Measurements from ENCODE around the gene RAD51B.

The RAD51B gene

GRCh38 chr14:68266998-68267397 is 447.4 kb downstream of the RAD51B start:
- H3K4me3 ChIP-seq (ENCODE audit: low read depth, low read length), result no peak overlapping the region
- no peak for TF ChIP-seq CTCF (IDR thresholded peaks at IDR 0.05; ENCODE audit: borderline replicate concordance, insufficient read depth, low read depth, low read length)

GRCh38 chr14:68268197-68268596 is 448.6 kb downstream of the RAD51B start:
- TF ChIP-seq CTCF (IDR thresholded peaks at IDR 0.05; ENCODE audit: borderline replicate concordance, insufficient read depth, low read depth, low read length), result no peak
- H3K4me3 ChIP-seq (ENCODE audit: low read depth, low read length), result no peak overlapping the region

GRCh38 chr14:68268719-68269118 is 449.1 kb downstream of the RAD51B start:
- no peak overlapping the region for H3K4me3 ChIP-seq (ENCODE audit: low read depth, low read length)
- TF ChIP-seq CTCF (IDR thresholded peaks at IDR 0.05; ENCODE audit: borderline replicate concordance, insufficient read depth, low read depth, low read length), result no peak

GRCh38 chr14:68269136-68269927 is 449.8 kb downstream of the RAD51B start:
- no peak for TF ChIP-seq CTCF (IDR thresholded peaks at IDR 0.05; ENCODE audit: borderline replicate concordance, insufficient read depth, low read depth, low read length)
- no peak overlapping the region for H3K4me3 ChIP-seq (ENCODE audit: low read depth, low read length)

- no peak for TF ChIP-seq CTCF (IDR thresholded peaks at IDR 0.05; ENCODE audit: borderline replicate concordance, insufficient read depth, low read depth, low read length)
- no peak overlapping the region for H3K4me3 ChIP-seq (ENCODE audit: low read depth, low read length)
These were observed 450.8 kb downstream of the RAD51B start for GRCh38 chr14:68270342-68270741.

GRCh38 chr14:68271913-68272391 is 452.4 kb downstream of the RAD51B start:
- TF ChIP-seq CTCF (IDR thresholded peaks at IDR 0.05; ENCODE audit: borderline replicate concordance, insufficient read depth, low read depth, low read length), result no peak
- no peak overlapping the region for H3K4me3 ChIP-seq (ENCODE audit: low read depth, low read length)

- TF ChIP-seq CTCF (IDR thresholded peaks at IDR 0.05; ENCODE audit: borderline replicate concordance, insufficient read depth, low read depth, low read length), result no peak
These were observed 453.8 kb downstream of the RAD51B start for GRCh38 chr14:68273413-68273812.

More at GRCh38 chr14:68273413-68273812, 453.8 kb downstream of the RAD51B start:
- no peak overlapping the region for H3K4me3 ChIP-seq (ENCODE audit: low read depth, low read length)
